Ascending aorta (tissue), 2 donors: Measurements from ENCODE around the gene SFXN2. TPM values are rescaled to one million over a fixed set of nuclear protein-coding genes. Genes with fewer than 3 reads are reported as not detected.
"Not testable (repeated sequence)": the region's sequence is repeated elsewhere in the genome, so short reads cannot be mapped to it uniquely, and the experiment has no call there.

Experiments used
- DNase-seq, 2 donors: peaks; one replicate each; pipeline ENCODE4 v3.0.0-alpha.2; 2019; ENCODE audit warnings: low spot score in 2 of 2
- H3K27ac ChIP-seq, 2 donors: fragments of 200-600 bp; sonication (generic); one replicate each; pipeline ENCODE4 v1.5.1; 2016 to 2017; ENCODE audit warnings: mild to moderate bottlenecking in 1 of 2
- H3K27me3 ChIP-seq: fragments of 200-600 bp; sonication (generic); one replicate; pipeline ENCODE4 v1.5.1; 2017
- H3K36me3 ChIP-seq, 2 donors: fragments of 200-600 bp; sonication (generic); one replicate each; pipeline ENCODE4 v1.5.1; 2016
- H3K4me1 ChIP-seq, 2 donors: fragments of 200-600 bp; sonication (generic); one replicate each; pipeline ENCODE4 v1.5.1; 2016 to 2017; ENCODE audit warnings: mild to moderate bottlenecking in 1 of 2
- H3K4me3 ChIP-seq, 2 donors: fragments of 200-600 bp; sonication (generic); one replicate each; pipeline ENCODE4 v1.5.1; 2016 to 2017; ENCODE audit warnings: mild to moderate bottlenecking in 1 of 2
- H3K9me3 ChIP-seq, 2 donors: fragments of 200-600 bp; sonication (generic); one replicate each; pipeline ENCODE4 v1.5.1; 2016
- CTCF ChIP-seq, 3 experiments: fragments of 200-600 bp in 2 of 3; fragments of 450-650 bp in 1 of 3; sonication (generic) in 2 of 3; IDR thresholded peaks; one replicate each; pipeline ENCODE4 v1.5.1; 2016 to 2019; ENCODE audit warnings: antibody characterized with exemption in 3 of 3, mild to moderate bottlenecking in 1 of 3, moderate library complexity in 1 of 3
- intact Hi-C: fragments of 100-400 bp; cut with DNase I; formaldehyde crosslinking; loops from one replicate; pipeline ENCODE4 v1.15.1; 2023
- total RNA-seq: library from RNA; depleted of rRNA; stranded (reverse); fragments of >200 nt; gene quantifications from one replicate; pipeline ENCODE4 v1.1.0, GENCODE V29; 2016

The SFXN2 gene
- total RNA-seq, 1 donor from 2014 or later: 2.1 TPM

GRCh38 chr10:102712843-102713538 is 1.4 kb upstream of the SFXN2 start:
- H3K4me1 ChIP-seq: peaks cover 0 to 13% of the 10 kb centered on the region in 2 donors

GRCh38 chr10:102713539-102713813 is 960 bp upstream of the SFXN2 start:
- intact Hi-C loops: no loop called here
- Histone ChIP-seq H3K27me3 (no peaks in the 10 kb centered on the region), H3K4me1 (peaks cover 0 to 13% of the 10 kb centered on the region in 2 donors), H3K36me3 (no peaks in the 10 kb centered on the region), H3K27ac (peak overlapping the region; percentile 79 to 83), H3K9me3 (no peaks in the 10 kb centered on the region), H3K4me3 (peak overlapping the region; percentile 84 to 91)
- no peak for TF ChIP-seq CTCF (IDR thresholded peaks at IDR 0.05)
- DNase-seq: no peak

More at GRCh38 chr10:102712843-102713538, 1.4 kb upstream of the SFXN2 start:
- no peak for DNase-seq
- Histone ChIP-seq H3K27me3 (no peaks in the 10 kb centered on the region), H3K36me3 (no peaks in the 10 kb centered on the region), H3K27ac (peak overlapping the region; percentile 79 to 83), H3K4me3 (peak overlapping the region; percentile 84 to 91), H3K9me3 (no peaks in the 10 kb centered on the region)
- no peak for TF ChIP-seq CTCF (IDR thresholded peaks at IDR 0.05)
- intact Hi-C loops: no loop called here

GRCh38 chr10:102713814-102714620 is 419 bp upstream of the SFXN2 start, which contains the start of gene ARL3:
Gene ARL3 (minus strand): TSS chr10:102714397. CDS start chr10:102714275, 122 bp downstream.
- peak; percentile 94 to 98 for DNase-seq
- Histone ChIP-seq H3K4me3 (peak within 1 kb of the TSS; percentile 84 to 91), H3K27me3 (no peaks in the 10 kb centered on the region), H3K4me1 (peaks cover 0 to 13% of the 10 kb centered on the region in 2 donors), H3K9me3 (no peaks in the 10 kb centered on the region), H3K36me3 (no peaks in the 10 kb centered on the region), H3K27ac (peak within 1 kb of the TSS; percentile 79 to 83)
- intact Hi-C loops: loop anchor here (2.0 kb wide), 3 partner anchors 39 to 211 kb away; partner anchors contain the start of genes ACTR1A and SUFU
- peak; percentile 21 to 42 (median 39) for TF ChIP-seq CTCF (IDR thresholded peaks at IDR 0.05)

- no peaks in the 10 kb centered on the region for H3K9me3 ChIP-seq
- intact Hi-C loops: loop anchor here (2.0 kb wide), 3 partner anchors 41 to 213 kb away; partner anchors contain the start of genes ACTR1A and SUFU
- H3K36me3 ChIP-seq: no peaks in the 10 kb centered on the region
- H3K4me1 ChIP-seq: peaks cover 0 to 13% of the 10 kb centered on the region in 2 donors
- no peak overlapping the region for H3K4me3 ChIP-seq
- no peak for DNase-seq
- no peak overlapping the region for H3K27ac ChIP-seq
- no peak for TF ChIP-seq CTCF (IDR thresholded peaks at IDR 0.05)
- no peaks in the 10 kb centered on the region for H3K27me3 ChIP-seq
Observed at GRCh38 chr10:102715880-102716279, 1.4 kb downstream of the SFXN2 start.

- H3K27ac ChIP-seq, intact Hi-C loops, DNase-seq, H3K36me3 ChIP-seq, H3K27me3 ChIP-seq, H3K9me3 ChIP-seq, H3K4me3 ChIP-seq: not testable (repeated sequence)
- peaks cover 0 to 13% of the 10 kb centered on the region in 2 donors for H3K4me1 ChIP-seq
Observed at GRCh38 chr10:102716900-102717565, 2.6 kb downstream of the SFXN2 start.
